Kidney capillary endothelial cell (primary cell): ENCODE results near the gene ZNF862.

Experiments
- DNase-seq: peaks from one replicate; pipeline ENCODE4 v3.0.0-alpha.2; 2018; ENCODE audit warnings: low spot score

The ZNF862 gene

DNA sequence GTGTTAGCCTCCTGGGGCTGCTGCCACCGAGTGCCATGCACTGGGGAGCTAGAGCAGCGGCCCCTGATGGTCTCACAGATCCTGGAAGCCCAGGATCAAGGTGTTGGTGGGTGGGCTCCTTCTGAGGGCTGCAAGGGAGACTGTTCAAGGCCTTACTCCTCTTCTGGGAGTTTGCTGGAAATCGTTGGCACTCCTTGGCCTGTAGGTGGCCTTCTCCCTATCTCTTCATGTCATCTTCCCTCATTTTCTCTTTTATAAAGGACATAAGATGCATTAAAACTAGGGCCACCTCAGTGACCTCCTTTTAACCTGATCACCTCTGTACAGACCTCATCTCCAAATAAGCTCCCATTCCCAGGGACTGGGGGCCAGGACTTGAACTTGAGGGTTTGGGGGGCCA, 27.0 kb upstream of the ZNF862 start:
- DNase-seq: no peak

DNA sequence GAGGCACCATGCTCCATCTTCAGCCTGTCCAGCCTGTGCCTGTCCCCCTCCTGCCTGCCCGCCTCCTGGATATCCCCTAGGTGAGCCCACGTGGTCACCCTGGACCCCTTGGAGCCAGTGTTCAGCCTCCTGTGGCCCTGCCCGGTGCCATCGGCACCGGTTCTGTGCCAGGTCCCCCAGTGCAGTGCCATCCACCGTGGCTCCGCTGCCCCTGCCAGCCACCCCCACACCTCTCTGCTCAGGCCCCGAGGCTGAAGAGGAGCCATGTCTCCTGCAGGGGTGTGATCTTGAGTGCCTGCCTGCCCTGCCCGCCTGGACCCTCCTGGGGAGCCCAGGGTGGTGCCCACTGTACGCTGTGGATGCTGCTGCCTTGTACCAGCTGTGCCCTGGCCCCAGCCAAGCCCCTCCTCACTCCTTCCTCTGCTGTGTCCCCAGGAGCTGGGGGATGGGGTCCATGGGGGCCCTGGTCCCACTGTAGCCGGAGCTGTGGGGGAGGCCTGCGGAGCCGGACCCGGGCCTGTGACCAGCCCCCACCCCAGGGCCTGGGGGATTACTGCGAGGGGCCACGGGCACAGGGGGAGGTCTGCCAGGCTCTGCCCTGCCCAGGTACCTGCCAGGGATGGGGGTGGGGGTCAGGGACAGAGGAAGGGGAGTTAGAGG, 26.2 kb upstream of the ZNF862 start:
- no peak for DNase-seq

DNA sequence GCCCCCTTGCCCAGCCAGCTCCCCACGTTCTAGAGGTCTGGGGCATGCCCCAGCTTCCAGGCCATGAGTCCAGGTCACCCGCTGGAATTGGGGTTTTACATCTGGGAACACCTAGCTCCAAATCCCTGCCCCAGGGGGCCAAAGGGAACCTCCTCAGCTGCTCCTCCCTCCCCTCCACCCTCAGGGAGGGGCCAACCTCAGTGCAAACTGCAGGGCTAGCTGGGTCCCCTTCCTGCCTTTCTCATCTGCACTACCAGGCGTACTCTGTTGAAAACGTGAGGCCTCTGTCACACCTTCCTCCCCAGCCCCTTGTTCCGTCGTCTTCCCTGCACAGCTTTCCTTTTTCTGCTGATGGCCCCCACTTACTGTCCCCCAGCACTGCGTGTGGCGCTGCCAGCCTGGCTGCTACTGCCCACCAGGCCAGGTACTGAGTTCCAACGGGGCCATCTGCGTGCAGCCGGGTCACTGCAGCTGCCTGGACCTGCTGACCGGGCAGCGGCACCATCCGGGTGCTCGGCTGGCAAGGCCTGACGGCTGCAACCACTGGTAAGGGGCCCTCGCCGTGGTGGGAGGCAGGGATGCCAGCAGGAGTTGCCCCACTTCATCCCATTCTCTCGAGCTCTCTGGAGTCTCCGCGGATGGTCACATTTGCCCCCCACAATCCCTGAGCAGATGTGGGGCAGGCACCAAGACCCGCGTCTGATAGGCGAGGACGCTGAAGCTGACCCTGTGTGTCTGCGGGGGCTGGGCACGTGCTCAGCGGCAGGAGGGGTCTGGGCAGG, 24.7 kb upstream of the ZNF862 start:
- no peak for DNase-seq

DNA sequence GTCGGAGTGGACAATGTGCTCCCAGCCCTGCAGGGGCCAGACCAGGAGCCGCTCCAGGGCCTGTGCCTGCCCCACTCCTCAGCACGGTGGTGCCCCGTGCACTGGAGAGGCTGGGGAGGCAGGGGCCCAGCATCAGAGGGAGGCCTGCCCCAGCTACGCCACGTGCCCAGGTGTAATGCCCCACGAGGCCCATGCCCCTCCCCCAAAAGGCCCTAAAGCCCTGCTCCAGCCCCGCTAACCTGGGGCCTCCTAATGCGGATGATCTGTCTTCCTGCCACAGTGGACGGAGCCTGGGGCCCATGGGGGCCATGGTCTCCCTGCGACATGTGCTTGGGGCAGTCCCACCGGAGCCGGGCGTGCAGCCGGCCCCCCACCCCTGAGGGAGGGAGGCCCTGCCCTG, 23.7 kb upstream of the ZNF862 start:
- no peak for DNase-seq

DNA sequence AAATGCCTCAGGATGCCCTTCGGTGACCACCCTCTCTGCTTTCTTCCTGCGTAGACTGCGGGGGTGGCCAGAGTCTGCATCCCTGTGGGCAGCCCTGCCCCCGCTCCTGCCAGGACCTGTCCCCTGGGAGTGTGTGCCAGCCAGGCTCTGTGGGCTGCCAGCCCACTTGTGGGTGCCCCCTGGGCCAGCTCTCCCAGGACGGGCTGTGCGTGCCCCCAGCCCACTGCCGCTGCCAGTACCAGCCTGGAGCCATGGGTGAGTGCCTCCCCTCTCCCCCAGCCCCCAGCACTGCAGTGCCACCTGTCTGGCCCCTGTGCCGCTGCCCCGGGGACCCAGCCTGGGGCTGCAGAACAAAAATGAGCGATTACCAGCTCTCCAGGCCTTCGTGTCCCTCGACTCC, 23.1 kb upstream of the ZNF862 start:
- no peak for DNase-seq

DNA sequence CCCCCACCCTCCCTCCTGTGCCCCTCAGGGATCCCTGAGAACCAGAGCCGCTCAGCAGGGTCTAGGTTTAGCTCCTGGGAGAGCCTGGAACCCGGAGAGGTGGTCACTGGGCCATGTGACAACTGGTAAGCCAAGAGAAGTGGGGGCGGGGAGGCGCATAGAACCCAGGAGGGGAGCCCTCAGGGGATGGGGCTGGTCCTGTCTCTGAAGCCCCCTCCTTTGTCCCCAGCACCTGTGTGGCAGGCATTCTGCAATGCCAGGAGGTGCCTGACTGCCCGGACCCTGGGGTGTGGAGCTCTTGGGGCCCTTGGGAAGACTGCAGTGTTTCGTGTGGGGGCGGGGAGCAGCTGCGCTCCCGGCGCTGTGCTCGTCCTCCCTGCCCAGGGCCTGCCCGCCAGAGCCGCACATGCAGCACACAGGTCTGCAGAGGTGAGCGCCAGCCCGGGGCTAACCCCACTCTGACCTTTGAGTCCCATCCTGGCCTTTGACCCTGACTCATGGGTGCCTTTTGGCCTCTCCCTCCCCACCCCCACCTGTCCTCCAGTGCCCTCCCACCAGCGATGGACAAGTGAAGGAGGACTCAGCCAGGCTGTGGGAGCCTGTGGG, 22.4 kb upstream of the ZNF862 start:
- DNase-seq: no peak

DNA sequence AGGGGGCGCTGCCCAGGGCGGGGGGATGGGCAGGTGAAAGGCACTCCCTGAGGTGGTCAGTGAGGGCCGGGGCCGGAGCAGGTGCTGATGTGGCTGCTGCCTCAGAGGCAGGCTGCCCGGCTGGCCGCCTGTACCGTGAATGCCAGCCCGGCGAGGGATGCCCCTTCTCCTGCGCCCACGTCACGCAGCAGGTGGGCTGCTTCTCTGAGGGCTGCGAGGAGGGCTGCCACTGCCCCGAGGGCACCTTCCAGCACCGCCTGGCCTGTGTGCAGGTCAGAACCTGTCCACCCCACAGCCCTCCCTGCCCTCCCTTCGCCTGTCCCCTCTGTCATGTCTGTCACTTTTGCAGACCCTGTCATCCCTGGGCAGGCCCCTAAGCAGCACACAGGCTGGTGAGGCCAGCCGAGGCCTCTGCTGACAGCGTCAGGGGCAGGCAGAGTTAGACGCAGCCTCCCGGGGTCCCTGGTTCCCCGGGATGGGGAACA, 21.9 kb upstream of the ZNF862 start:
- no peak for DNase-seq

DNA sequence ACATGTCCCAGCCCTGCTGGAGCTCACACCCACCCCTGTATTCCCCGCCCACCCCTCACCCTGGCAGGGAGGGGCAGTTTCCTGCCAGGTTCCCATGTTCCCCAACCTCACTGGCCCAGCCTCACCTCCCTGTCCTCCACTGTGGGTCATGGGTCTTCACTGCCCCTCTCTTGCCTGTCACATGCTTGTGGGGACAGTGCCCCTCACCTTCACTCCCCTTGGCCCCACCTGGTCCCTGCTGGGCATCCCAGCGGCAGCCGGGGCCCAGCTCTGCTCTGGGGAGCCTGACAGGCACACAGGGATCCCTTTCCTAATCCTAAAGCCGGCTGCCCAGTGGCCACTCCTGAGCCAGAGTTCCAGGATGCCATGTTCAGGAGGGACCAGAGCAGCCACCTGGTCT, 21.4 kb upstream of the ZNF862 start:
- no peak for DNase-seq

DNA sequence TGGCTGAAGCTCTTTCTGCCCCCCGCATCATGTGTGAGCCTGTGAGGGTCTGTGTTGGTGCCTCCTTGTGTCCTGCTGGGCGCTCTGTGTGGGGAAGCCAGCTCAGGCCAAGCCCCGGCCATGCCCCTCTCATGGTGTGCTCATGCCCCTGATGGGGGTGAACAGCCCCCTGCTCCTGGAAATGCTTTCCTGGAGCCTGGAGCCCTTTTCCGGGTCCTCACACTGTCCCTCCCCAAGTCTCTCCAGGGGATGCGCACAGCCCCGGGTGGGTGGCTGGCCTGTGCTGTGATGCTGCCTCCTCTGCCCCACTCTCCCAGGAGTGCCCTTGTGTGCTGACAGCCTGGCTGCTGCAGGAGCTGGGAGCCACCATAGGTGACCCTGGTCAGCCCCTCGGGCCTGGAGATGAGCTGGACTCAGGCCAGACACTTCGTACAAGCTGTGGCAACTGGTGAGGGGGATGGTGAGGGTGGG, 20.8 kb upstream of the ZNF862 start:
- no peak for DNase-seq

DNA sequence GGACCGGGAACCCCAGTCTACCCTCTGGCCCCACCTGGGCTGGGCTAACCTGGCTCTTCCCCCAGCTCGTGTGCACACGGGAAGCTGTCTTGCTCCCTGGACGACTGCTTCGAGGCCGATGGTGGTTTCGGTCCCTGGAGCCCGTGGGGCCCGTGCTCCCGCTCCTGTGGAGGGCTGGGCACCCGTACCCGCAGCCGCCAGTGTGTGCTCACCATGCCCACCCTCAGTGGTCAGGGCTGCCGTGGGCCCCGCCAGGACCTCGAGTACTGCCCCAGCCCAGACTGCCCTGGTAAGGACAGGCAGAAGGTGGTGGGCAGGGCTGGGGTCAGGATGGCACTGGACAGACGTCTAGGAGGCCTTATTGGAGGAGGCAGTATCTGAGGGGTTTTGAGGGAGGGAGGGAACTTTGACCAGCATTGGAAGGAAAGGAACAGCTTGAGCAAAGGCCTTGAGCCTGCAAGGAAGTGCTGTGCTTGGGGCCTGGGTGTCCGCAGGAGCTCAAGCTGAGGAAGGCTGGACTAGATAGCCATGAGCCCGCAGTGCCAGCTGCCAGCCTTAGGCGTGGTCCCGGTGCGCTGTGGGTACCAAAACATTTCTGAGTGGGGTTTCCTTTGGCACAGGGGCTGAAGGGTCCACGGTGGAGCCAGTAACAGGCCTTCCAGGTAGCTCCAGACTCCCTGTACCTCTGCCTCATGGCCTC, 20.2 kb upstream of the ZNF862 start:
- no peak for DNase-seq

DNA sequence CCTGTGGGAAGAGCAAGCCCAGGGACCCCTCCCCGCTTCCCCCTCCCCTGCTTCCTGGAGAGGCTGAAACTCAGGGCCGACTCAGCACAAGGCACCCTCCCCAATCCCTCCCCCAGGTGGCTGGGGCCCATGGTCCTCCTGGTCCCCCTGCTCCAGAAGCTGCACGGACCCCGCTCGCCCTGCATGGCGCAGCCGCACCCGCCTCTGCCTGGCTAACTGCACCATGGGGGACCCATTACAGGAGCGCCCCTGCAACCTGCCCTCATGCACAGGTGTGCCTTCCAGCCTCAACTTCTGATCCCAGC, 19.7 kb upstream of the ZNF862 start:
- DNase-seq: no peak

DNA sequence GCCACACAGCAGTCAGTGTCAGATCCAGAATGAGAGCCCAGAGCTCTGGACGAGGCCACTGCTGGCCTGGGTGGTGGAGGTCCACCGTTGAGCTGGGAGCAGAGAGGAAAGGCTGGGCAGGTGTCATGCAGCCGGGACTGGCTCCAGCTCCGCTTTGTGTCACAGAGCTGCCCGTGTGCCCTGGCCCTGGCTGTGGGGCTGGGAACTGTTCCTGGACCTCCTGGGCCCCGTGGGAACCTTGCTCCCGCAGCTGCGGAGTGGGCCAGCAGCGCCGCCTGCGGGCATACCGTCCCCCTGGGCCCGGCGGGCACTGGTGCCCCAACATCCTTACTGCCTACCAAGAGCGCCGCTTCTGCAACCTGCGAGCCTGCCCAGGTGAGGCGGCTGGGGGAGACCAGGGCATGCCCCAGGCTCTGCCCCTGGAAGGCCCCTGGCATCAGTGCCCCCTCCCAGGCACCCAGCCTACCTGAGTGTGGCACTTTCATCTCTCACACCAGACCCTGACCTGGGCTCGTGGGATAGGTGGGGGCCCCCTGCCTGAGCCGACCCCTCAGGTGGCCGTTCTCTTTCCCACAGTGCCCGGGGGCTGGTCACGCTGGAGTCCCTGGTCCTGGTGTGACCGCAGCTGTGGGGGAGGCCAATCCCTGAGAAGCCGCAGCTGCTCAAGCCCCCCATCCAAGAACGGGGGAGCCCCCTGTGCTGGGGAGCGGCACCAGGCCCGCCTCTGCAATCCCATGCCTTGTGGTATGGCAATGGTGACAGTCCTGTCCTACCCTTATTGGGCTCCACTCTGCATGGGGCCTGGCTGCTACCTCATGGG, 18.8 kb upstream of the ZNF862 start:
- DNase-seq: no peak

DNA sequence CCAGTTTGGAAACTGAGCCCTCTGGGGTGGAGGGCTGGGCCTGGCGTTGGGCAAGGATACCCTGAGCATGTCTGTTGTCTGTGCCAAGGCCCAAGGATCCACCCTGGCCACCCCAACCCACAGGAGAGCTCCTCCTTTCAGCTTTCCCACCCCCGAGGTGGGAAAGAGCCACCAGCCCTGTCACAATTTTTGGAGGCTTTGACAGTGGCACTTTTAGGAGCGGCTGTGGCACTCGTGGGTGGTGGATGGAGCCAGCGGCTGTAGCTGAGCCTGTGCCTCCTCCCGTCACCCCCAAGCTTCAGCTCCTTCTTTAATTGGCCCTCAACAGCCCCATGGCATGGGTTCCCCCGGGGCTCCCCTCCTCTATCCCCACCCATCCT, 18.2 kb upstream of the ZNF862 start:
- no peak for DNase-seq

DNA sequence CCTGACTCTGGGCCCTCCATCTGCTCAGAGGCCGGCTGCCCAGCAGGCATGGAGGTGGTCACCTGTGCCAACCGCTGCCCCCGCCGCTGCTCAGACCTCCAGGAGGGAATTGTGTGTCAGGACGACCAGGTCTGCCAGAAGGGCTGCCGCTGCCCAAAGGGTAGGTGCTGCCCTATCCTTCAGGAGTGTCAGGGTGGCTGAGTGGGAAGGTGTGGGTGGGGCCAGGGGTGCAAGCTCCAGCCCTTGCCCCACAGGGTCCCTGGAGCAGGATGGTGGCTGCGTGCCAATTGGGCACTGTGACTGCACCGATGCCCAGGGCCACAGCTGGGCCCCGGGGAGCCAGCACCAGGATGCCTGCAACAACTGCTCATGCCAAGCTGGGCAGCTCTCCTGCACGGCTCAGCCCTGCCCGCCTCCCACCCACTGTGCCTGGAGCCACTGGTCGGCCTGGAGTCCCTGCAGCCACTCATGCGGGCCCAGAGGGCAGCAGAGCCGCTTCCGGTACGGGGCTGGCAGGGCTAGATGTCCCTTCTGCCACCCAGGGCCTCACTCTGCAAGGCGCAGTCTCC, 17.5 kb upstream of the ZNF862 start:
- DNase-seq: no peak

DNA sequence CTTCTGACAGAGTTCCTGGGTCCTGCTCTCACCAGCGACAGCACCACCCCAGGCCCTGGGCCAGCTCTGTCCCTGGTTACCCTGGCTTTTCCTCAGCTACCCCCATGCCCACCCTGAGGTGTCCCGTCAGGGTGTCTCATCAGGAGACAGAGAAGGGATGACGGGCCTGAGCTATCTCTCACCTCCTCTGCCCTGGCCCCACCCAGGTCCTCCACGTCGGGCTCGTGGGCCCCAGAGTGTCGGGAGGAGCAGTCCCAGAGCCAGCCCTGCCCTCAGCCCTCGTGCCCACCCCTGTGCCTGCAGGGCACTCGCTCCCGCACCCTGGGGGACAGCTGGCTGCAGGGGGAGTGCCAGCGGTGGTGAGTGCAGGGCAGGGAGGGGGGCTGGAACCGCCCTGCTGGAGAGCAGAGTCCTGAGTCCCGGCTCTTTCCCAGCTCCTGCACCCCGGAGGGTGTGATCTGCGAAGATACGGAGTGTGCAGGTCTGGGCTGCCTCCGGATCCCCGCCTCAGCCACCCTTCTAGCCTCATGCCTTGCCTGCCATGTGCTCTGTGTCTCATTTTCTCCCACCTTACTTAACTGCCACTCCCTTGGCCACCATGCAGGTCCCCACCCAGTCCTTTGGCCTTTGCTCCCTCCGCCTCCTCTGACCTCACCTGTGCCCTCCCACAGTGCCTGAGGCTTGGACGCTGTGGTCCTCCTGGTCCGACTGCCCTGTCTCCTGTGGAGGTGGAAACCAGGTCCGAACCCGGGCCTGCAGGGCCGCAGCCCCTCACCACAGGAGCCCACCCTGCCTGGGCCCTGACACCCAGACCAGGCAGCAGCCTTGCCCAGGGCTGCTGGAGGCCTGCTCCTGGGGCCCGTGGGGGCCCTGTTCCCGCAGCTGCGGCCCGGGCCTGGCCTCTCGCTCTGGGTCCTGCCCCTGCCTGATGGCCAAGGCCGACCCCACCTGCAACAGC, 16.7 kb upstream of the ZNF862 start:
- DNase-seq: no peak

DNA sequence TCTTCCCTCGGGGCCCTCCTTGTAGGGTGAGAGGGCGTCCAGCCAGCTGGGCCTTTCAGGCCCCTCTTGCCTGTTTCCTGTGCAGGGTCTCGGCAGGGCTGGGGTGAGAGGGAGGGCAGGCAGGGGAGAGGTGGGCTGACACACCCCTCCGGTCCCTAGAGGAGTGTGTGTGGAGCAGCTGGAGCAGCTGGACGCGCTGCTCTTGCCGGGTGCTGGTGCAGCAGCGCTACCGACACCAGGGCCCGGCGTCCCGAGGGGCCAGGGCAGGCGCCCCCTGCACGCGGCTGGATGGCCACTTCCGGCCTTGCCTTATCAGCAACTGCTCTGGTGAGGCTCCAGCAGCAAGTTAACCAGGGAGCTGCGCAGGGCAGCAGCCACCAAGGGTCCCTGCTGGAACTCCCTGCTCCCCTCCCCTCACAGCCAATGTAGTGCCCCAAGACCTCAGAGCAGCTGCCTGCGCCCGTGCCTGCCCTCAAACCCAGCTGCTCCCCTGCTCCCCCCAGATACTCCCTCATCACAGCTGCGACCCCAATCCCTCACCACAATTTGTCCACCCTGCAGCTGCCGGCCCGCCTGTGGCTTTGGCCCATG, 15.7 kb upstream of the ZNF862 start:
- DNase-seq: no peak

DNA sequence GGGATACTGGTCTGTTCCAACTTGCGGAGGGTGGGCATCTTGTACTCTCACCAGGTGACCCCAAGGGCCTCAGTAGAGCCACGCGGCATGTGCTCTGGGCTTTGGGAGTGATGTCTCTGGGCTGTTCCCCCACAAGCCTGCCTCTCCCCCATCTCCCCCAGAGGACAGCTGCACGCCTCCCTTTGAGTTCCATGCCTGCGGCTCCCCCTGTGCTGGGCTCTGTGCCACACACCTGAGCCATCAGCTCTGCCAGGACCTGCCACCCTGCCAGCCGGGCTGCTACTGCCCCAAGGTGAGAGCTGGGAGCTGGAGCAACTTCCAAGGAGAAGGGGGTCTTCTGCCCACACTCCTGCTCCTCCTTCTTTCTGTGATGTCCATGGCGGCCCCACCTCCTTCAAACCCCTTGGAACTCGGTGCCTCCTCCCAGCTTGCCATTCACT, 15.0 kb upstream of the ZNF862 start:
- no peak for DNase-seq

DNA sequence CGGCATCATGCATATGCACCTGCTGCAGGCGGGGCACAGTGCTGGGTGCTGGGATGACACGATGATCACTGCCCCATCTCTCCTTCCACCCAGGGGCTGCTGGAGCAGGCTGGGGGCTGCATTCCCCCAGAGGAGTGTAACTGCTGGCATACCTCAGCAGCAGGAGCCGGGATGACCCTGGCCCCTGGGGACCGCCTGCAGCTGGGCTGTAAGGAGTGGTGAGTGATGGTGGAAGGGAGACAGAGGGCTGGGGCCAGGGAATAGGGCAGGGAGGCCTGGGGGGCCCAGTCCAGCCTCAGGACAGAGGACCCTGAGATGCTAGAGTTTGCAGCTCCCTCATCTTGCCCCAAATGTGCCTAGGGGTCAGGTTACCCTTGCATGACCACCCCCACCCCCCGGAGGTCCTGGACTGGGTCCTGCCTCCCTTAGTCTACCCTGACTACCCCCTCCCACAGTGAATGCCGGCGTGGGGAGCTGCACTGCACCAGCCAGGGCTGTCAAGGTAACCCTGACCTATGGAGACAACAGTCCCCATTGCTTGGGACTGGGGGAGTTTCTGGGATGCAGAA, 14.5 kb upstream of the ZNF862 start:
- no peak for DNase-seq

DNA sequence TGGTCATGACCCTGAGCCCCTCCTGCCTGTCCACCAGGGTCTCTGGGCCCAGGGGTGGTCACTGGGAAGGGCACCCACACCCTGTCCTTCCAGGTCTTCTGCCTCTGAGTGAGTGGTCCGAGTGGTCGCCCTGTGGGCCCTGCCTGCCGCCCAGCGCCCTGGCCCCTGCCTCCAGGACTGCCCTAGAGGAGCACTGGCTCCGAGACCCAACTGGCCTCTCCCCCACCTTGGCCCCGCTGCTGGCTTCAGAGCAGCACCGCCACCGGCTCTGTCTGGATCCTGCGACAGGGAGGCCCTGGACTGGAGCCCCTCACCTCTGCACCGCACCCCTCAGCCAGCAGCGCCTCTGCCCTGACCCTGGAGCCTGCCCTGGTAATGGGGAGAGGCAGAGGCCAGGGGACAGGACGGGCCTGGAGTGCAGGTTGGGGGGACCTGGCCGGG, 13.9 kb upstream of the ZNF862 start:
- DNase-seq: no peak
